GM23338 (cell line): ENCODE results near the gene ZFAND6. TPM values are rescaled to one million over a fixed set of nuclear protein-coding genes. Genes with fewer than 3 reads are reported as not detected.

Experiments
- ATAC-seq: fragments of 200-7000 bp; cut with Tn5 transposase; 3 replicates; pipeline ENCODE4 v1.9.1; 2020
- DNase-seq: peaks from one replicate; pipeline ENCODE4 v3.0.0-alpha.2; 2015; ENCODE audit warnings: low spot score
- H2AFZ ChIP-seq: fragments of 200-600 bp; sonication (generic); 2 replicates; pipeline ENCODE4 v1.8.0; 2016; ENCODE audit warnings: antibody characterized with exemption, mild to moderate bottlenecking, moderate library complexity
- H3F3A ChIP-seq: fragments of 200-600 bp; sonication (generic); replicated peaks from 2 replicates; pipeline ENCODE4 v1.8.0; 2017; ENCODE audit warnings: antibody characterized with exemption, mixed run types, low read depth
- H3K27ac ChIP-seq: fragments of 200-600 bp; sonication (generic); 2 replicates; pipeline ENCODE4 v1.6.1; 2016; ENCODE audit warnings: low read depth
- H3K27me3 ChIP-seq: fragments of 200-600 bp; sonication (generic); 2 replicates; pipeline ENCODE4 v1.8.0; 2016; ENCODE audit warnings: mild to moderate bottlenecking, mixed run types, moderate library complexity; ENCODE audit not compliant: insufficient read depth
- H3K36me3 ChIP-seq: fragments of 200-600 bp; sonication (generic); 2 replicates; pipeline ENCODE4 v1.8.0; 2016; ENCODE audit warnings: mild to moderate bottlenecking; ENCODE audit not compliant: insufficient read depth
- H3K4me1 ChIP-seq: fragments of 200-600 bp; sonication (generic); 2 replicates; pipeline ENCODE4 v1.8.0; 2016; ENCODE audit warnings: mild to moderate bottlenecking, moderate library complexity; ENCODE audit not compliant: insufficient read depth
- H3K4me2 ChIP-seq: fragments of 200-600 bp; sonication (generic); 2 replicates; pipeline ENCODE4 v1.7.1; 2017; ENCODE audit warnings: mixed run types
- H3K4me3 ChIP-seq: fragments of 200-600 bp; sonication (generic); 2 replicates; pipeline ENCODE4 v1.6.1; 2016; ENCODE audit warnings: mixed run types
- H3K79me2 ChIP-seq: fragments of 200-600 bp; sonication (generic); replicated peaks from 2 replicates; pipeline ENCODE4 v1.8.0; 2017; ENCODE audit warnings: mild to moderate bottlenecking; ENCODE audit not compliant: insufficient read depth
- H3K9me2 ChIP-seq: fragments of 200-600 bp; sonication (generic); 2 replicates; pipeline ENCODE4 v1.8.0; 2017; ENCODE audit not compliant: insufficient read depth
- H4K20me1 ChIP-seq: fragments of 200-600 bp; sonication (generic); replicated peaks from 2 replicates; pipeline ENCODE4 v1.8.0; 2017; ENCODE audit warnings: mild to moderate bottlenecking; ENCODE audit not compliant: insufficient read depth
- H3K27ac Mint-ChIP-seq: 2 replicates; pipeline ENCODE4 v1.8.0; 2020; ENCODE audit warnings: inconsistent platforms, mild to moderate bottlenecking, moderate library complexity, mixed read lengths
- H3K27me3 Mint-ChIP-seq: 3 replicates; pipeline ENCODE4 v1.8.0; 2022; ENCODE audit warnings: low read depth, mild to moderate bottlenecking, moderate library complexity, mixed read lengths, inconsistent platforms; ENCODE audit not compliant: insufficient read depth, poor library complexity
- H3K36me3 Mint-ChIP-seq: 3 replicates; pipeline ENCODE4 v1.8.0; 2021; ENCODE audit warnings: low read depth, mild to moderate bottlenecking, inconsistent platforms, moderate library complexity, mixed read lengths
- H3K4me1 Mint-ChIP-seq: 3 replicates; pipeline ENCODE4 v1.8.0; 2020; ENCODE audit warnings: mild to moderate bottlenecking, inconsistent platforms, mixed read lengths
- H3K4me3 Mint-ChIP-seq: 3 replicates; pipeline ENCODE4 v1.8.0; 2021; ENCODE audit warnings: moderate library complexity, mild to moderate bottlenecking, inconsistent platforms, mixed read lengths
- H3K9me3 Mint-ChIP-seq: 3 replicates; pipeline ENCODE4 v1.8.0; 2020; ENCODE audit warnings: moderate library complexity, mild to moderate bottlenecking, inconsistent platforms, mixed read lengths
- CREB1 ChIP-seq: fragments of 250-450 bp; sonication (Bioruptor Pico); IDR thresholded peaks from 2 replicates; pipeline ENCODE4 v1.5.0; 2020; ENCODE audit warnings: low read depth, mild to moderate bottlenecking, moderate library complexity
- ETS1 ChIP-seq: IDR thresholded peaks from 2 replicates; pipeline ENCODE4 v1.6.1; 2016; ENCODE audit warnings: antibody characterized with exemption
- EZH2 ChIP-seq: fragments of 200-600 bp; sonication (generic); IDR thresholded peaks from one replicate; pipeline ENCODE4 v1.8.0; 2017; ENCODE audit warnings: antibody characterized with exemption, mild to moderate bottlenecking, low read depth; ENCODE audit not compliant: unreplicated experiment
- EZH2phosphoT487 ChIP-seq: fragments of 200-600 bp; sonication (generic); IDR thresholded peaks from one replicate; pipeline ENCODE4 v1.8.1; 2018; ENCODE audit warnings: antibody characterized with exemption; ENCODE audit not compliant: unreplicated experiment
- STAT1 ChIP-seq: IDR thresholded peaks from one replicate; pipeline ENCODE4 v1.6.1; 2016; ENCODE audit warnings: antibody characterized with exemption; ENCODE audit not compliant: unreplicated experiment
- ZNF114 ChIP-seq: fragments of 250-450 bp; sonication (Bioruptor Pico); IDR thresholded peaks from 2 replicates; pipeline ENCODE4 v1.5.0; 2020; ENCODE audit warnings: mild to moderate bottlenecking, moderate library complexity
- polyA plus RNA-seq: library from polyadenylated mRNA; unstranded; fragments of >200 nt; fragmentation: Nextera tagmentation; extraction: Ambion mirVana; gene quantifications from 2 replicates; pipeline ENCODE4 v1.2.1, GENCODE V29; 2016
- total RNA-seq: library from RNA; depleted of rRNA; stranded (reverse); fragments of >200 nt; shearing (Covaris generic); gene quantifications from 2 replicates; pipeline ENCODE4 v1.2.3, GENCODE V29; 2014
- TF ChIP-seq, protein P1 (sequence below): fragments of 250-450 bp; sonication (Bioruptor Pico); IDR thresholded peaks from 2 replicates; pipeline ENCODE4 v1.5.0; 2020; ENCODE audit warnings: mild to moderate bottlenecking, moderate library complexity

The ZFAND6 gene
- total and polyA plus RNA-seq, 2 experiments from 2014 or later = 205 to 292 TPM

DNA sequence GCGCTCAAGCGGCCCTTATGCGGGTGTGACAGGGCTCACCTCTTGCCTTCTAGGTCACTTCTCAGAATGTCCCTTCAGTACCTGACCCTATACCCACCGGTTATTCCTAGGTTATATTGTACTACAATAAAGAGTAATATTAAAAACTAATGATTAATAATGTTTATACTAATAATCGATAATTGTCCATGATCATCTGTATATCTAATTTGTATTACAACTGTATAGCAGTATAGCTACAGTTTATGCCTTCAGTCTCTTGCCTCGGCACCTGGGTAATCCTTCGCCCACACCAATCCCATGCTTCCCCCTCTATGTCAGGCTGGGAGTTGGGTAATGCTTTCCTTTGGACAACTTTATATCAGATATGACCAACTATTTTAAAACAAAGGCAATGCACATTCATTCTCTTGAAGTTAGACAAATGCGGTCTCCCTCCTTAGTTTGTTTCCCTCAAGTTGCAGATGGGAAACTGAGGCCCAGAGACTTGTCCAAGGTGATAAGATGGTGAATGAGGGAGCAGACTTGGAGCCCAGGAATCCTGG, 96.8 kb downstream of the ZFAND6 start:
- Histone ChIP-seq H3K36me3 (no peaks in the 10 kb centered on the region; the same call in 1 of the 2 replicates), H3K27ac (no peak overlapping the region), H3K79me2 (no peaks in the 10 kb centered on the region; the same call in 1 of the 2 replicates), H3F3A (peaks cover 5% of the 10 kb centered on the region; the same call in 1 of the 2 replicates), H3K4me2 (no peak overlapping the region), H3K4me3 (no peak overlapping the region), H3K4me1 (peaks cover 18% of the 10 kb centered on the region), H3K9me2 (no peaks in the 10 kb centered on the region), H4K20me1 (no peaks in the 10 kb centered on the region; the same call in 1 of the 2 replicates), H3K27me3 (0 out of 2 replicates have a peak, but pooled peaks cover 7% of the 10 kb centered on the region), H2AFZ (no peak overlapping the region)
- Mint-ChIP-seq H3K9me3 (no peaks in the 10 kb centered on the region; the same call in 2 of the 3 replicates), H3K36me3 (peaks cover 7% of the 10 kb centered on the region; the same call in 2 of the 3 replicates), H3K4me1 (peaks cover 32% of the 10 kb centered on the region), H3K4me3 (no peak overlapping the region), H3K27ac (no peak overlapping the region), H3K27me3 (peaks cover 23% of the 10 kb centered on the region)
- DNase-seq (no peak), ATAC-seq (no peak)
- TF ChIP-seq ZNF114 (CRISPR knock-in tag) (no peak), STAT1 (no peak), ETS1 (no peak), EZH2phosphoT487 (no peak), EZH2 (no peak), CREB1 (CRISPR knock-in tag) (no peak)
- TF ChIP-seq, protein P1, sequence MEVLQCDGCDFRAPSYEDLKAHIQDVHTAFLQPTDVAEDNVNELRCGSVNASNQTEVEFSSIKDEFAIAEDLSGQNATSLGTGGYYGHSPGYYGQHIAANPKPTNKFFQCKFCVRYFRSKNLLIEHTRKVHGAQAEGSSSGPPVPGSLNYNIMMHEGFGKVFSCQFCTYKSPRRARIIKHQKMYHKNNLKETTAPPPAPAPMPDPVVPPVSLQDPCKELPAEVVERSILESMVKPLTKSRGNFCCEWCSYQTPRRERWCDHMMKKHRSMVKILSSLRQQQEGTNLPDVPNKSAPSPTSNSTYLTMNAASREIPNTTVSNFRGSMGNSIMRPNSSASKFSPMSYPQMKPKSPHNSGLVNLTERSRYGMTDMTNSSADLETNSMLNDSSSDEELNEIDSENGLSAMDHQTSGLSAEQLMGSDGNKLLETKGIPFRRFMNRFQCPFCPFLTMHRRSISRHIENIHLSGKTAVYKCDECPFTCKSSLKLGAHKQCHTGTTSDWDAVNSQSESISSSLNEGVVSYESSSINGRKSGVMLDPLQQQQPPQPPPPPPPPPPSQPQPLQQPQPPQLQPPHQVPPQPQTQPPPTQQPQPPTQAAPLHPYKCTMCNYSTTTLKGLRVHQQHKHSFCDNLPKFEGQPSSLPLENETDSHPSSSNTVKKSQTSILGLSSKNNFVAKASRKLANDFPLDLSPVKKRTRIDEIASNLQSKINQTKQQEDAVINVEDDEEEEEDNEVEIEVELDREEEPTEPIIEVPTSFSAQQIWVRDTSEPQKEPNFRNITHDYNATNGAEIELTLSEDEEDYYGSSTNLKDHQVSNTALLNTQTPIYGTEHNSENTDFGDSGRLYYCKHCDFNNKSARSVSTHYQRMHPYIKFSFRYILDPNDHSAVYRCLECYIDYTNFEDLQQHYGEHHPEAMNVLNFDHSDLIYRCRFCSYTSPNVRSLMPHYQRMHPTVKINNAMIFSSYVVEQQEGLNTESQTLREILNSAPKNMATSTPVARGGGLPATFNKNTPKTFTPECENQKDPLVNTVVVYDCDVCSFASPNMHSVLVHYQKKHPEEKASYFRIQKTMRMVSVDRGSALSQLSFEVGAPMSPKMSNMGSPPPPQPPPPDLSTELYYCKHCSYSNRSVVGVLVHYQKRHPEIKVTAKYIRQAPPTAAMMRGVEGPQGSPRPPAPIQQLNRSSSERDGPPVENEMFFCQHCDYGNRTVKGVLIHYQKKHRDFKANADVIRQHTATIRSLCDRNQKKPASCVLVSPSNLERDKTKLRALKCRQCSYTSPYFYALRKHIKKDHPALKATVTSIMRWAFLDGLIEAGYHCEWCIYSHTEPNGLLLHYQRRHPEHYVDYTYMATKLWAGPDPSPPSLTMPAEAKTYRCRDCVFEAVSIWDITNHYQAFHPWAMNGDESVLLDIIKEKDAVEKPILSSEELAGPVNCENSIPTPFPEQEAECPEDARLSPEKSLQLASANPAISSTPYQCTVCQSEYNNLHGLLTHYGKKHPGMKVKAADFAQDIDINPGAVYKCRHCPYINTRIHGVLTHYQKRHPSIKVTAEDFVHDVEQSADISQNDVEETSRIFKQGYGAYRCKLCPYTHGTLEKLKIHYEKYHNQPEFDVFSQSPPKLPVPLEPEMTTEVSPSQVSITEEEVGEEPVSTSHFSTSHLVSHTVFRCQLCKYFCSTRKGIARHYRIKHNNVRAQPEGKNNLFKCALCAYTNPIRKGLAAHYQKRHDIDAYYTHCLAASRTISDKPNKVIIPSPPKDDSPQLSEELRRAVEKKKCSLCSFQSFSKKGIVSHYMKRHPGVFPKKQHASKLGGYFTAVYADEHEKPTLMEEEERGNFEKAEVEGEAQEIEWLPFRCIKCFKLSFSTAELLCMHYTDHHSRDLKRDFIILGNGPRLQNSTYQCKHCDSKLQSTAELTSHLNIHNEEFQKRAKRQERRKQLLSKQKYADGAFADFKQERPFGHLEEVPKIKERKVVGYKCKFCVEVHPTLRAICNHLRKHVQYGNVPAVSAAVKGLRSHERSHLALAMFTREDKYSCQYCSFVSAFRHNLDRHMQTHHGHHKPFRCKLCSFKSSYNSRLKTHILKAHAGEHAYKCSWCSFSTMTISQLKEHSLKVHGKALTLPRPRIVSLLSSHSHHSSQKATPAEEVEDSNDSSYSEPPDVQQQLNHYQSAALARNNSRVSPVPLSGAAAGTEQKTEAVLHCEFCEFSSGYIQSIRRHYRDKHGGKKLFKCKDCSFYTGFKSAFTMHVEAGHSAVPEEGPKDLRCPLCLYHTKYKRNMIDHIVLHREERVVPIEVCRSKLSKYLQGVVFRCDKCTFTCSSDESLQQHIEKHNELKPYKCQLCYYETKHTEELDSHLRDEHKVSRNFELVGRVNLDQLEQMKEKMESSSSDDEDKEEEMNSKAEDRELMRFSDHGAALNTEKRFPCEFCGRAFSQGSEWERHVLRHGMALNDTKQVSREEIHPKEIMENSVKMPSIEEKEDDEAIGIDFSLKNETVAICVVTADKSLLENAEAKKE (CRISPR knock-in tag) = no peak
